Endothelial cell of umbilical vein (primary cell): ENCODE data around the gene INTS2.
"Not testable (repeated sequence)": the region's sequence is repeated elsewhere in the genome, so short reads cannot be mapped to it uniquely, and the experiment has no call there.

Experiments used
- POLR2A ChIP-seq: IDR thresholded peaks from 2 replicates; pipeline ENCODE4 v1.6.1; 2012; ENCODE audit warnings: low read depth, mild to moderate bottlenecking, control low read depth, low read length
- POLR2AphosphoS5 ChIP-seq: IDR thresholded peaks from 2 replicates; pipeline ENCODE4 v1.6.1; 2012; ENCODE audit warnings: low read depth, mild to moderate bottlenecking, control low read depth, low read length, moderate library complexity; ENCODE audit not compliant: insufficient read depth
- TF ChIP-seq, protein P1 (sequence below), 2 donors: IDR thresholded peaks; 1 replicate in 1 of 2; 2 replicates in 1 of 2; pipeline ENCODE4 v1.5.1; 2011; ENCODE audit warnings: low read length in 2 of 2, mild to moderate bottlenecking in 2 of 2, moderate library complexity in 2 of 2, control low read depth in 1 of 2, inconsistent platforms in 1 of 2, low read depth in 1 of 2; ENCODE audit not compliant: insufficient read depth in 1 of 2; ENCODE audit errors: extremely low read depth in 1 of 2

DNA sequence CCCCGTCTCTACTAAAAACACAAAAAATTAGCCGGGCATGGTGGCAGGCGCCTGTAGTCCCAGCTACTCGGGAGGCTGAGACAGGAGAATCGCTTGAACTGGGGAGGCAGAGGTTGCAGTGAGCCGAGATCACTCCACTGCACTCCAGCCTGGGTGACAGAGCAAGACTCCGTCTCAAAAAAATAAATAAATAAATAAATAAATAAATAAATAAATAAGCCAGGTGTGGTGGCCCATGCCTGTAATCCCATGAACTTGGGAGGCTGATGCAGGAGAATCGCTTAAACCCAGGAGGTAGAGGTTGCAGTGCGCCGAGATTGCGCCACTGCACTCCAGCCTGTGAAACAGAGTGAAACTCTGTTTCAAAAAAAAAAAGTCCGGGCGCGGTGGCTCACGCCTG lies 12.6 kb downstream of the INTS2 start:
- TF ChIP-seq, protein P1, sequence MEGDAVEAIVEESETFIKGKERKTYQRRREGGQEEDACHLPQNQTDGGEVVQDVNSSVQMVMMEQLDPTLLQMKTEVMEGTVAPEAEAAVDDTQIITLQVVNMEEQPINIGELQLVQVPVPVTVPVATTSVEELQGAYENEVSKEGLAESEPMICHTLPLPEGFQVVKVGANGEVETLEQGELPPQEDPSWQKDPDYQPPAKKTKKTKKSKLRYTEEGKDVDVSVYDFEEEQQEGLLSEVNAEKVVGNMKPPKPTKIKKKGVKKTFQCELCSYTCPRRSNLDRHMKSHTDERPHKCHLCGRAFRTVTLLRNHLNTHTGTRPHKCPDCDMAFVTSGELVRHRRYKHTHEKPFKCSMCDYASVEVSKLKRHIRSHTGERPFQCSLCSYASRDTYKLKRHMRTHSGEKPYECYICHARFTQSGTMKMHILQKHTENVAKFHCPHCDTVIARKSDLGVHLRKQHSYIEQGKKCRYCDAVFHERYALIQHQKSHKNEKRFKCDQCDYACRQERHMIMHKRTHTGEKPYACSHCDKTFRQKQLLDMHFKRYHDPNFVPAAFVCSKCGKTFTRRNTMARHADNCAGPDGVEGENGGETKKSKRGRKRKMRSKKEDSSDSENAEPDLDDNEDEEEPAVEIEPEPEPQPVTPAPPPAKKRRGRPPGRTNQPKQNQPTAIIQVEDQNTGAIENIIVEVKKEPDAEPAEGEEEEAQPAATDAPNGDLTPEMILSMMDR (IDR thresholded peaks at IDR 0.05; ENCODE audit: extremely low read depth in 1 of 2, insufficient read depth in 1 of 2, low read depth in 1 of 2, low read length in 2 of 2) = not testable (repeated sequence)
- TF ChIP-seq POLR2A, POLR2AphosphoS5: not testable (repeated sequence)
